HUES48 (cell line): ENCODE results near the gene CCAR1.
A peak's percentile ranks its signal among the peaks of the same experiment; 100 is the strongest.
"Not testable (repeated sequence)": the region's sequence is repeated elsewhere in the genome, so short reads cannot be mapped to it uniquely, and the experiment has no call there.

Experiments used
- H3K27ac ChIP-seq: one replicate; pipeline ENCODE4 v1.7.0; 2013; ENCODE audit warnings: low read depth, low read length, inconsistent platforms
- H3K27me3 ChIP-seq: 2 replicates; pipeline ENCODE4 v1.6.1; 2013; ENCODE audit warnings: mild to moderate bottlenecking, low read length; ENCODE audit not compliant: control insufficient read depth, insufficient read depth
- H3K36me3 ChIP-seq: 2 replicates; pipeline ENCODE4 v1.6.1; 2013; ENCODE audit warnings: low read length; ENCODE audit not compliant: control insufficient read depth, insufficient read depth
- H3K4me1 ChIP-seq: 2 replicates; pipeline ENCODE4 v1.6.1; 2013; ENCODE audit warnings: mild to moderate bottlenecking, low read length; ENCODE audit not compliant: control insufficient read depth, insufficient read depth
- H3K4me3 ChIP-seq: 2 replicates; pipeline ENCODE4 v1.5.1; 2013; ENCODE audit warnings: mild to moderate bottlenecking, low read depth, low read length
- H3K9ac ChIP-seq: 2 replicates; pipeline ENCODE4 v1.6.1; 2013; ENCODE audit warnings: mild to moderate bottlenecking, low read depth, low read length, moderate library complexity
- H3K9me3 ChIP-seq: 2 replicates; pipeline ENCODE4 v1.6.1; 2013; ENCODE audit warnings: low read length; ENCODE audit not compliant: control insufficient read depth, insufficient read depth

Gene CCAR1

DNA sequence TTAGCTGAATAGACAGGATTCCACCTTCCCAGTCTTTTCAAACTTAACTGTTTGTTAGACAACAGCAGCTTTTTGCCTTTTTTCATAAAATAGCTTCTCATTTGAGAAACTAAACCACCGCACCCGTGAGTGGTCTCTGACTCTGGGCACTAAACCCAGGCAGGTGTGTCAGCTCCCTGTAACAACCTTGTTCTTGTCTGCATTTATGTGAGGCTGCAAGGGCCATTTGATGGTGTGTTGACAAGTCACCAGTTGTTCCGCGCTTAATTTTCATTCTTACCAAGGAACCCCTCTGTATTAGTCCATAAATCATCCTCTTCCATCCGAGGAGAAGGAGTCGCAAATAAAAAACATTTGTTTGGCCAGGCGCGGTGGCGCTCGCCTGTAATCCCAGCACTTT lies 107.8 kb downstream of the CCAR1 start:
- Histone ChIP-seq H3K9me3 (no peaks in the 10 kb centered on the region), H3K27ac (no peak overlapping the region), H3K36me3 (no peaks in the 10 kb centered on the region), H3K4me1 (no peaks in the 10 kb centered on the region), H3K4me3 (peak overlapping the region; percentile 68; the same call in 1 of the 2 replicates), H3K9ac (no peak overlapping the region), H3K27me3 (peaks cover 18% of the 10 kb centered on the region)

DNA sequence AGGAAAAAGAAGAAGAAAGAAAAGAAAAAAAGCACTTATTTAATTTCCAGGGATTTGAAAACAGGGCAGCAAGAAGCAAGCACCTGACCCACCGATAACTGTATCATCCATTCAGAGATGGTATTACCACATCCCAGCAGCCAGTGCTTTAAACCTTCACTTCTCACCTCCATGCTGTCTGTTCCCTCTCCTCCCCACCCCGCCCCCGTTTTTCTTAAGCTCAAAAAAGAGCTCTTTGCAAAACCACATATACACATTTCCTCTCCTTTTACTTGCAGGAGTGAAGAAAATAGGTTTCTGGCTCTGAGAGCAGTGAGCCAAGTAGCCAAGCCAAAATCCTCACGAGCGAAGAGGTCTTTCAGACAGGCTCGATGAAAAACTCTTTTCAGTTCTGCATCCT lies 108.5 kb downstream of the CCAR1 start:
- Histone ChIP-seq H3K9ac (no peak overlapping the region), H3K27ac (no peak overlapping the region), H3K4me1 (no peaks in the 10 kb centered on the region), H3K36me3 (no peaks in the 10 kb centered on the region), H3K4me3 (no peak overlapping the region), H3K27me3 (peaks cover 18% of the 10 kb centered on the region), H3K9me3 (no peaks in the 10 kb centered on the region)

DNA sequence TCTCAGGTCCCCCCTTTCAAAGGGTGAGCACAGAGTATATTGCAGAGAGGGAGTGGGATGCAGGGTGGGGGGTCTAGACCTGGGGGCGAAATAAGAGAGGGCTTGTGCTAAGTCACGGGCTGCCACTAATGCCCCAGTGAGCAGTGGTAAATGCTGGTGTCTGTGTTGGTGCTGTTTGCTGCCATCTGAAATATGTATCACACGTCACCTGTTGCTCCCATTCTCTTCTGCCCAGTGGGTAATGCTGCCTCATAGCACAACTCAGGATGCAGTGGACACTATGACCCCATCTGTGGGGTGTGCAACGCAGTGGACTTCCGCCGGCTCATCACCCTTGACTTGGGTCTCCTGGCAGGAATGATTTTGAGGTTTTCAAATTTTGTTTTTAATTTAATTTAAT lies 108.9 kb downstream of the CCAR1 start:
- no peaks in the 10 kb centered on the region for H3K36me3 ChIP-seq
- H3K27me3 ChIP-seq: peaks cover 18% of the 10 kb centered on the region
- no peak overlapping the region for H3K4me3 ChIP-seq
- no peak overlapping the region for H3K9ac ChIP-seq
- H3K27ac ChIP-seq: no peak overlapping the region
- H3K4me1 ChIP-seq: no peaks in the 10 kb centered on the region
- H3K9me3 ChIP-seq: no peaks in the 10 kb centered on the region

DNA sequence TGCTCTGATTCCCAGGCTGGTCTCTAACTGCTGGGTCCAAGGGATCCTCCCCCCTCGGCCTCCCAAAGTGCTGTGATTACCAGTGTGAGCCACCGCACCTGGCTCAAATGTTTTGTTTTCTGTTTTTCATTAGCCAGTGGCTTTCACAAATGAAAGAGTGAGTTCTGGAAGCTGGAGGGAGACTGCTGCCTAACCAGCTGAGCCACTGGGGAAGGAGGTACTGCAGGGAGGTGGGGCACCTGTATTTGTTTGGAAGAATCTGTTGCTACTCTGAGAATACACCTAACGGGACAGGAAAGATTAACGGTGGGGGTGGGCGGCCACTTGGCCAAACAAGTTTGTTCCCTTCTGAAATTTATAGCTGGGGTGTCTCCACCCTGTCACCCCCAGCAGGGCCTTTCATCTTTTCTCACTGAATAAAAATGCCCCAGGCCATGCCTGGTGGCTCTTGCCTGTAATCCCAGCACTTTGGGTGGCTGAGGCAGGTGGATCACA lies 111.0 kb downstream of the CCAR1 start:
- Histone ChIP-seq H3K27ac (no peak overlapping the region), H3K9ac (no peak overlapping the region), H3K4me1 (no peaks in the 10 kb centered on the region), H3K36me3 (no peaks in the 10 kb centered on the region), H3K9me3 (no peaks in the 10 kb centered on the region), H3K27me3 (peaks cover 18% of the 10 kb centered on the region), H3K4me3 (no peak overlapping the region)

DNA sequence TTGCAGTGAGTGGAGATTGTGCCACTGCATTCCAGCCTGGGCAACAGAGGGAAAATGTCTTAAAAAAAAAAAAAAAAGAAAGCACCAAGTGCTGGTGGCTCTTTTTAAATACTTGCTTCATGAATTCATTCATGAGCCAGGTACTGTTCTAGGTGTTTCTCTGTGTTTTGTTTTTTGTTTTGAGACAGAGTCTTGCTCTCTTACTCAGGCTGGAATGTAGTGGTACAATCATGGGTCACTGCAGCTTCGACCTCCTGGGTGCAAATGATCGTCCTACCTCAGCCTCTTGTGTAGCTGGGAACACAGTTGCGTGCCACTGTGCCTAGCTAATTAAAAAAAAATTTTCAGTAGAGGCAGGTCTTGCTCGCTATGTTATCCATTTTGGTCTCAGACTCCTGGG lies 111.6 kb downstream of the CCAR1 start:
- Histone ChIP-seq H3K9me3 (no peaks in the 10 kb centered on the region), H3K27ac (no peak overlapping the region), H3K9ac (no peak overlapping the region), H3K4me3 (no peak overlapping the region), H3K27me3 (peaks cover 18% of the 10 kb centered on the region), H3K4me1 (no peaks in the 10 kb centered on the region), H3K36me3 (no peaks in the 10 kb centered on the region)

DNA sequence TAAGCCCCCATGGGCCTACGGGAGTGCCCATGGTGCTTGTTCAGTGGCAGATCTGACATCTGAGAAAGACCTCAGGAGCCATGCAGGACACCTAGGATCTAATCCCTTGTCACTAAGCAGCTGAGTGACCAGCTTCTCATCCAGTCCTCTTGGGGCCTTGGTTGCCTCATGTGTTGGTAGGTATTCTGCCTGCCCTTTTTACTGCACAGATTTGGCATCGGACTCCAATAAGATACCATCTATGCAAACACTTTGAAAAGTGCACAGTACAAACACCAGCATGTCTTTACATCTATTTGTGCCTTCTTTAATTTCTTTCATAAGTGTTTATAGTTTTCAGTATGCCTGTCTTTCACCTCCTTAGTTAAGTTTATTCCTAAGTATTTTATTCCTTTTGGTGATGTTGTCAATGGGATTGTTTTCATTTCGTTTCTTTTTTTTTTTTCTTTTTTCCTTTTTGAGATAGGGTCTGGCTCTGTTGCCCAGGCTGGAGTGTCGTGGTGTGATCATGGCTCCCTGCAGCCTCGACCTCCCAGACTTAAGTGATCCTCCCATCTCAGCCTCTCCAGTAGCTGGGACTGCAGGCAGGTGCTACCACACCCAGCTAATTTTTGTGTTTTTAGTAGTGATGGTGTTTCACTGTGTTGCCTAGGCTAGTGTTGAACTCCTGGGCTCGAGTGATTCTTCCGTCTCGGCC lies 116.7 kb downstream of the CCAR1 start:
- Histone ChIP-seq H3K36me3 (no peaks in the 10 kb centered on the region), H3K9me3 (no peaks in the 10 kb centered on the region), H3K4me1 (no peaks in the 10 kb centered on the region), H3K4me3 (no peak overlapping the region), H3K9ac (no peak overlapping the region), H3K27ac (no peak overlapping the region), H3K27me3 (no peaks in the 10 kb centered on the region)

DNA sequence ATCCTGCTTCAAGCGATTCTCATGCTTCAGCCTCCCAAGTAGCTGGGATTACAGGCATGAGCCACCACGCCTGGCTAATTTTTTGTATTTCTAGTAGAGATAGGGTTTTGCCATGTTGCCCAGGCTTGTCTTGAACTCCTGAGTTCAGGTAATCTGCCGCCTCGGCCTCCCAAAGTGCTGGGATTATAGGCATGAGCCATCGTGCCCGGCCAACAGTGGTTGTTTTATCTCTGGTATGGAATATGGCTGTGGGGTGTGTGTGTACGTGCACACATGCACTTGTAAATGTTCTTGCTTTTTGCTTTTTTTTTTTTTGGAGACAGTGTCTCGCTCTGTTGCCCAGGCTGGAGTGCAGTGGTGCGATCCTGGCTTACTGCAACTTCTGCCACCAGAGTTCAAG lies 119.6 kb downstream of the CCAR1 start:
- H3K4me1 ChIP-seq, H3K36me3 ChIP-seq, H3K27ac ChIP-seq, H3K27me3 ChIP-seq, H3K9ac ChIP-seq, H3K9me3 ChIP-seq, H3K4me3 ChIP-seq: not testable (repeated sequence)
